Non-pigmented ciliary epithelial cell (primary cell): ENCODE results near the gene FZD7.

Experiments used
- DNase-seq: peaks from one replicate; pipeline ENCODE4 v3.0.0-alpha.2; 2010; ENCODE audit warnings: low read depth

Gene FZD7

DNA sequence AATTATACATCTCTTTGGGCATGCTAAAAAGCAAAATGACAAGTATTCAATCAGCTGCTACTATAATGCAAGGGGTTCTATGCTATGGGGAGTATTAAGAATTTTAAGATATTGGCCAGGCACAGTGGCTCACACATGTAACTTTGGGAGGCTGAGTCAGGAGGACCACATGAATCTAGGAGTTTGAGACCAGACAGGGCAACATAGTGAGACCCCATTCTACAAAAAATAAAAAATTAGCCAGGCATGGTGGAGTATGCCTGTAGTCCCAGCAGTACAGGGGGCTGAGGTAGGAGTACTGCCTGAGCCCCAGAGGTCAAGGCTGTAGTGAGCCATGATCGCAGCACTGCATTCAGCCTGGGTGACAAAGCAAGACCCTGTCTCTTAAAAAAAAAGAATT, 33.9 kb downstream of the FZD7 start:
- no peak for DNase-seq

DNA sequence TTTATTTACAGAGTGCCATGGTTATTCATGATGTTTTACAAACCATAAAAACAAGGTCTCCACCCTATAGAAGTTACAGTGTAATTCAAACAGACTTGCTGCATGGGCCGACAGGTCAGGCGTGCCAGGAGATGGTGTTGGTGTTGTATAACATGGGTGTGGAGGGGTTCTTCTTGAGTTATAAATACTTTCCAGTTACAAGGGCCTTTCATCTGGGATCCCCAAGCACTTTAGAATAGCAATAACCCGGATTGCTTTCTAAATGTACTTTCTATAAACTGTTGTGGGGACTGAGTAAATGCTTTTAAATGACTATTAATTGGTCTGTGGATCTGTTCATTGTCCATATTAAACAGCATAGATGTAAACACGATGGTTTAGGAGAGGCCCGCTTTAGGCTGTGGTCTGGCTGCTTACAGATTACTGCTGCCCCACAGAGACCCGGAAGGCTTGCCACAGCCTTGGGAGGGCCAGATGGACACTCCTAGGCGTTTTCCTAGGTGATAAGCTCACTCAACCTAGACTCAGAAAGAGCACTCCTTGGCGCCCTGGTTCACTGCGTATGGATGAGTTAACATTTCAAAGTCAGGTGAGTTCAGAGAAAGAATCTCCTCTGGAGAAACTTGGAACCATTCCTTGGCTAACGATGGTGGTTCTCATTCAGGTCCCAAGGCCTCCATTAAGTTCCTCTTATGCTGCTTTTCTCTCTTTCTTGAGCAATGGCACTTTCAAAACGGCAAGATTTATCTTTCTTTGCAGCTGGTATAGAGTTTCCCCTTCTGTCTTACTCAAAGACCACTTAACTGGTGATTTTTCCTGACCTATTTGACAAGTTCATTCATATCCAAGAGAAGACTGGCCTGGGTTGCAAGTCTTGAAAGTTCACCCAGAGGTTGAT, 35.8 kb downstream of the FZD7 start:
- DNase-seq, result no peak

DNA sequence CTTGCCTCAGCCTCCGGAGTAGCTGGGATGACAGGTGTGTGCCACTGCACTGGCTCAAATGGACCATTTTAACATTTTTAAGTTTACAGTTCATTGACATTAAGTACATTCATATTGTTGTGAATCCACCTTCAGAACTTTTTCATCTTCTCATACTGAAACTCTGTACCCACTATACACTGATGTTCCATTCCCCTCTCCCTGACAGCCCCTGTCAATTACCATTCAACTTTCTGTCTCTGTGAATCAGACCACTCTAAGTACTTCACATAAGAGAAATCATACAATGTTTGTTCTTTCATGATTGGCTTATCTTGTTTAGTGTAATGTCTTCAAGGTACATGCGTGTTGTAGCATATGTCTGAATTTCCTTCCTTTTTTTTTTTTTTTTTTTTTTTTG, 37.5 kb downstream of the FZD7 start:
- no peak for DNase-seq

DNA sequence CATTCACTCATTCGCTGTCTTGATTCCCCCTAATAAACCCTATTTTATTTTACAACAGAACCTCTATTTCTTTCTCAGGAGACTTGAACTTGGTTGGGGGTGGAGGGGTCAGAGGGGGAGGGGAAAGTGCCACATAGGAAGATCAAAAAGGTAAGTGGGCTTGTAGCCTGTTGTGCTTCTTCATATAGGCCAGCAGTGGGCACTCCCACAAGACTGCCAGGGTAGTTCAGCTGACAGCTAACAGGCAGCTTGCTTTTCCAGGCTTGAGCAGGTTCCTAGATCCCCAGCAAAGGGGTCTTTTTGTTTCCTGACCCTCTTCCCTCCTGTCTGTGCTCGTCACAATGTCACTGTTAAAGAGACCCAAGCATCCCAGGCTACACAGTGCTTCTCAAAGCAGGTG, 38.6 kb downstream of the FZD7 start:
- DNase-seq, result no peak

DNA sequence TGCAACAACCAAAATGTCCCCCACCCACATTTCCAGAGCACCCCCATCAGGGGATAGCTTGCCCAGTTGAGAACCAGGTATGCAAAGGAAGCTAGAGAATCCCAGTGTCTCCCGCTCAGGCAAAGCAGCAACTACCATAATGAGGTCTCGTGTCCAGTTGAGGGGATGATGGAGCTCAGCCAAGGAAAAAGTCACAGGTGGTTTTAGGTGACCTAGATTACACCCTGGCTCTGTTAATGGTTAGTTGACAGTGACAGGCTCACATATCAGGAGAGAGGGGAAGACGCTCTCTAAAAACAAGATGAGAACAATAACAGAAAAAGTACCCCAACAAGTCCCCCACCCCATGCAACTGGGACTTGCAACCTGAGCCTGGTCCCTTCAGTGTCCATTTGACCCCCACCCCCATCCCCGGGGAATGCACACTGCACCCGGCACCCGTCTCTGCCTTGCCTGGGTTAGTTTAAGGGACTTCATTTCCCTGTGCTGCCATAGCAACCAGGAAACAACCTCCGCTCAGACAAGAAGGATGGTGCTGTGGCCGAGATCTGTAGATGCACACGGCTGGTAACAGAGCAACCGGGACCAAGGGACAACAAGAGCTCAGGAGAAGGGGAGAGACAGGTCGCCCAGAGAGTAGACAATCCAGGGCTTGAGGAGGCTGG, 39.2 kb downstream of the FZD7 start, which contains the start of gene KIAA2012:
Gene KIAA2012 (plus strand): TSS at position 519 of the 665 bp plus-strand sequence. CDS start 373 bp downstream, outside the sequence.
- no peak for DNase-seq

DNA sequence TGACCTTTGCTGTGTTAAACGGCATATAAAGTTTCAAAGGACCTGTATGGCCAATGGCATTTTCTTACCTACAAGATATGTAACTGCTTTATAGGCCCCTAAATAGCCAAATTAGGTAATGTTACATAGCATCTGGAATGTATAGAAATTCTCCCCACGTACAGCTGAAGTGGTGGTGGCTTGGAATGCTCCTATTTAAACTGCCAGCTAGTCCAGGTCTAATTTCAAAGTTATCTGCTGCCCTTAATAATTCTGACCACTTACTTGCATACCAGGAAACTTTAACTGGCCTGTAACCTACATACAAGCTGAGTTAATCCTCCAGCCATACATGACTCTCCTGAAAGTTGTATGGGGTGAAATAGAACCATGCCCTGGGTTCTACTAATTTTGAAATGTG, 40.7 kb downstream of the FZD7 start:
- DNase-seq, result no peak

DNA sequence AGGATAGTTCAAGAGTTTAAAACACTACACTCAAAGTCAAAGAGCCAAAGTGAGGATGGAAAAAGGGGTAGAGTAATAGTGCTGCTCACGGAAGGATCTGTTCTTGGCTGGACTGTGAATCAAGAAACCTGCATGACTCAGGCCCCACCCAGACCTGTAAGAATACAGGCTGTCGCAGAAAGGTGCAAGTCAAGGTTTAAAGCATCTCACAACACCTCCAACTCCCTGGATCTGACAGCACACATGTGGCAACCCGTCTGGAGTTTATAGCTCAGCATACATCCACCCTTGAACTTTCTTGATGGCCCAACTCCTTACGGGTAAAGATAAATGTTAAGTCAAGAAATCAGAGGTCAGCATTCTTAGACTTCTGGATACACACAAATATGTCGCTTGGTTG, 45.7 kb downstream of the FZD7 start:
- no peak for DNase-seq

DNA sequence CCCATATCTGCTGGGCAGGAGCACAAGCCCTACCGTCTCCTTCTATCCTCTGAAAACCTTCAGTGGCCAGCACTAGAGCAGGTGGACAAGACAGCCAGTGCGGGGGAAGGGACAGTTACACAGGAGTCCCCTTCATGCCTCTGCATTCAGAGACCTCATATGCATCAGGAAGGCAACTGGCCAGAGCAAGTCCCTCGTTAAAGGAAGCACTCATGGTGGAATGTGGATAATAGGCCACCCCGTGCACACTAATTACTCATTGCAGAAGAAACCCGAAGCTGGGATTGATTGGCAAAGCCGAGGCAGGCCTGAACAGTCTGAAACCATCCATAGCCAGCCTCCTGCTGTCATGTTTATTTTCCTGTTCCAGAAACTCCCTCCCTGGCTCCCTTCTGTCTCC, 50.6 kb downstream of the FZD7 start:
- DNase-seq, result no peak
